HepG2 (cell line): Measurements from ENCODE around the gene ZFAND2B. TPM values are rescaled to one million over a fixed set of nuclear protein-coding genes. Genes with fewer than 3 reads are reported as not detected.

Source experiments
- ATF2 ChIP-seq: sonication (generic); formaldehyde crosslinking; IDR thresholded peaks from 2 replicates; pipeline ENCODE4 v1.4.0; 2020; ENCODE audit warnings: missing genetic modification reagents
- CBX1 ChIP-seq: IDR thresholded peaks from one replicate; pipeline ENCODE4 v1.6.1; 2016; ENCODE audit warnings: antibody characterized with exemption, low read depth
- DMAP1 ChIP-seq: IDR thresholded peaks from 2 replicates; pipeline ENCODE4 v1.6.1; 2016
- ELF1 ChIP-seq: sonication (generic); formaldehyde crosslinking; IDR thresholded peaks from 2 replicates; pipeline ENCODE4 v1.4.0; 2020; ENCODE audit warnings: missing genetic modification reagents
- GABPA ChIP-seq, 2 experiments: IDR thresholded peaks; 2 replicates each; pipeline ENCODE4 v1.6.1; 2011 to 2016; ENCODE audit warnings: low read depth in 2 of 2, low read length in 1 of 2, missing biosample characterization in 1 of 2, missing genetic modification characterization in 1 of 2
- GFI1 ChIP-seq: sonication (generic); formaldehyde crosslinking; IDR thresholded peaks from 2 replicates; pipeline ENCODE4 v1.5.0; 2020; ENCODE audit warnings: missing genetic modification reagents, mild to moderate bottlenecking, borderline replicate concordance
- HNRNPUL1 ChIP-seq: fragments of 200-400 bp; formaldehyde crosslinking; IDR thresholded peaks from 2 replicates; pipeline ENCODE4 v1.6.1; 2017; ENCODE audit warnings: low read depth, mild to moderate bottlenecking, low read length, moderate library complexity
- MATR3 ChIP-seq: sonication (generic); formaldehyde crosslinking; IDR thresholded peaks from 2 replicates; pipeline ENCODE4 v1.4.0; 2020; ENCODE audit warnings: missing genetic modification reagents
- MNT ChIP-seq: fragments of 450-650 bp; IDR thresholded peaks from 2 replicates; pipeline ENCODE4 v1.6.1; 2016
- NCOA2 ChIP-seq: sonication (generic); formaldehyde crosslinking; IDR thresholded peaks from 2 replicates; pipeline ENCODE4 v1.8.0; 2022; ENCODE audit warnings: inconsistent platforms
- NRL ChIP-seq: sonication (generic); formaldehyde crosslinking; IDR thresholded peaks from 2 replicates; pipeline ENCODE4 v1.5.0; 2020; ENCODE audit warnings: missing genetic modification reagents, mild to moderate bottlenecking, moderate library complexity, borderline replicate concordance
- PBX3 ChIP-seq: sonication (generic); formaldehyde crosslinking; IDR thresholded peaks from 2 replicates; pipeline ENCODE4 v1.8.1; 2023; ENCODE audit warnings: missing genetic modification reagents, inconsistent platforms, borderline replicate concordance
- RARA ChIP-seq: IDR thresholded peaks from 2 replicates; pipeline ENCODE4 v1.6.1; 2016; ENCODE audit warnings: missing genetic modification reagents, missing compliant biosample characterization
- RARG ChIP-seq: sonication (generic); formaldehyde crosslinking; IDR thresholded peaks from 2 replicates; pipeline ENCODE4 v1.4.0; 2020; ENCODE audit warnings: low read depth, mild to moderate bottlenecking, missing genetic modification reagents
- SALL2 ChIP-seq: sonication (generic); formaldehyde crosslinking; IDR thresholded peaks from 2 replicates; pipeline ENCODE4 v1.8.1; 2023; ENCODE audit warnings: mild to moderate bottlenecking, missing genetic modification reagents, inconsistent platforms
- SRSF4 ChIP-seq: fragments of 200-400 bp; formaldehyde crosslinking; IDR thresholded peaks from one replicate; pipeline ENCODE4 v1.6.1; 2018; ENCODE audit warnings: mild to moderate bottlenecking, low read depth, low read length, moderate library complexity; ENCODE audit not compliant: poor library complexity, severe bottlenecking
- STAT6 ChIP-seq: sonication (generic); formaldehyde crosslinking; IDR thresholded peaks from 2 replicates; pipeline ENCODE4 v1.4.0; 2020; ENCODE audit warnings: missing genetic modification reagents, mild to moderate bottlenecking, borderline replicate concordance
- TBP ChIP-seq: sonication (generic); formaldehyde crosslinking; IDR thresholded peaks from 2 replicates; pipeline ENCODE4 v1.5.0; 2020; ENCODE audit warnings: missing genetic modification reagents
- TCF7L2 ChIP-seq: IDR thresholded peaks from 2 replicates; pipeline ENCODE4 v1.6.1; 2011; ENCODE audit warnings: mild to moderate bottlenecking, low read depth, low read length, moderate library complexity
- ZFP41 ChIP-seq: sonication (generic); formaldehyde crosslinking; IDR thresholded peaks from 2 replicates; pipeline ENCODE4 v1.4.0; 2020; ENCODE audit warnings: mild to moderate bottlenecking, missing genetic modification reagents, borderline replicate concordance
- ZNF850 ChIP-seq: sonication (generic); formaldehyde crosslinking; conservative IDR thresholded peaks from 2 replicates; pipeline ENCODE4 v1.9.0; 2021; ENCODE audit warnings: mild to moderate bottlenecking, missing genetic modification reagents
- polyA plus RNA-seq, 8 experiments: library from polyadenylated mRNA; depleted of rRNA in 3 of 8; stranded (reverse) in 7 of 8; unstranded in 1 of 8; fragments of >200 nt; fragmentation: Illumina TruSeq in 4 of 8; extraction: Trizol in 4 of 8; gene quantifications; 2 replicates each; pipeline versions ENCODE4 v1.2.1 to v1.2.3, GENCODE V29; 2011 to 2016; ENCODE audit warnings: low read depth in 4 of 8, missing spikeins in 1 of 8, mixed read lengths in 1 of 8; ENCODE audit not compliant: insufficient read depth in 1 of 8
- total RNA-seq, 5 experiments: library from RNA; depleted of rRNA; stranded (reverse); fragments of >200 nt; fragmentation: Illumina TruSeq; extraction: Trizol; gene quantifications; 2 replicates each; pipeline ENCODE4 v1.2.3, GENCODE V29; 2016; ENCODE audit warnings: low read depth in 1 of 5

Gene ZFAND2B
- total and polyA plus RNA-seq, 2 of the 13 experiments (the other 11 are each of a cell fraction or from before 2014, with no cell fraction given): 53.3 to 115 TPM

- TF ChIP-seq STAT6 (CRISPR knock-in tag) (no peak), ZNF850 (no peak), DMAP1 (CRISPR knock-in tag) (peak; percentile 96), ATF2 (CRISPR knock-in tag) (no peak), GFI1 (peak; percentile 79; the same call in 1 of the 2 replicates), TCF7L2 (no peak), MNT (peak; percentile 67), CBX1 (peak; percentile 74), RARG (CRISPR knock-in tag) (0 out of 2 replicates have a peak, but pooled peaks have one; percentile 77), GABPA (IDR thresholded peaks at IDR 0.05; ENCODE audit: low read depth, low read length) (no peak), GABPA (CRISPR knock-in tag; IDR thresholded peaks at IDR 0.05; ENCODE audit: low read depth) (peak; percentile 36; the same call in 1 of the 2 replicates), RARA (CRISPR knock-in tag) (peak; percentile 43; the same call in 1 of the 2 replicates), NCOA2 (CRISPR knock-in tag) (peak; percentile 58; the same call in 1 of the 2 replicates), TBP (CRISPR knock-in tag) (no peak; the same call in 1 of the 2 replicates), SALL2 (peak; percentile 94), PBX3 (CRISPR knock-in tag) (no peak; the same call in 1 of the 2 replicates), MATR3 (CRISPR knock-in tag) (no peak), SRSF4 (no peak), ZFP41 (CRISPR knock-in tag) (peak; percentile 71; the same call in 1 of the 2 replicates), ELF1 (CRISPR knock-in tag) (peak; percentile 29; the same call in 1 of the 2 replicates), HNRNPUL1 (no peak), NRL (CRISPR knock-in tag) (peak; percentile 97)
Observed at GRCh38 chr2:219218732-219219701, 12.4 kb downstream of the ZFAND2B start, which contains the start of gene ABCB6 (continued).
